HG02852 (cell line): ENCODE data around the gene CD24.
"Not testable (repeated sequence)": the region's sequence is repeated elsewhere in the genome, so short reads cannot be mapped to it uniquely, and the experiment has no call there.

Experiments
- ATAC-seq: cut with Tn5 transposase; IDR thresholded peaks from one replicate; pipeline ENCODE4 v1.9.1; 2021; ENCODE audit warnings: mild to moderate bottlenecking, moderate library complexity; ENCODE audit not compliant: unreplicated experiment

The CD24 gene

DNA sequence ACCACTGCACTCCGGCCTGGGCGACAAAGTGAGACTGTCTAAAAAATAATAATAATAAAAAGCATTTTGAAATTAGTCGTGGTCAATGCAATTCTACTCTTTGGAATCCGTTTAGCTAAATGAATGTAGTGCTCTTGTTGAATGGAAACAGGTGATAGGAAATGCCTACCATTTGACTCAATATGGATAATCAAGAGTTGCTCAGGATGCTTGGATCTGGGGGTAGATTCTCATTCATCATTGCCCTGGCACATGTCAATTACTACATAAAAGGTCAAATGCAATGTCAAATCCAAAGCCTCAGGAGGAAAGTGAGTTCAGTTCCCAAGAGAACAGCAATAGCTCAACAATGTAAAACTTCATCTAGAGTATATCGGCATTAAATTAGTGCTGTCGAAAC is 3.8 kb downstream of the CD24 start:
- not testable (repeated sequence) for ATAC-seq

DNA sequence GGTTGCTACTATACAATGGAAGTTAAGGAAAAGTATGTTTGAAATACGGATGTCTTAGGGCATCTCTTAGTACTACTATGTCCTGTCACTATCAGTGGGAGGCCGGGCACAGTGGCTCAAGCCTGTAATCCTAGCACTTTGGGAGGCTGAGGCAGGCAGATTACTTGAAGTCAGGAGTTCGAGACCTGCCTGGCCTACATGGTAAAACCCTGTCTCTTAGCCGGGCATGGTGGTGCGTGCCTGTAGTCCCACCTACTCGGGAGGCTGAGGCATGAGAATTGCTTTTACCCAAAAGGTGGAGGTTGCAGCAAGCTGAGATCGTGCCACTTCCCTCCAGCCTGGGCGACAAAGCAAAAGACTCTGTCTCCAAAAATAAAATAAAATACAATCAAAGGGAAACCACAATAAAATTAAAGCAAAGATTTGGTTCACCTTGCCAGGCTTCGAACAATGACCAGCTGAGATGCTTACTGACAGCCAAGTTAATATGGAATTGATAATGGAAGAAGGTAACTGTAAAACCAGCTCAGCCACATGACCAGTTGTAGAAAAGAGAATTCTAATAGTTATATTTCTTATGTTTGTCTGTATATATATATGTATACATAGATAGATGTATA is 6.5 kb downstream of the CD24 start:
- ATAC-seq: no peak

DNA sequence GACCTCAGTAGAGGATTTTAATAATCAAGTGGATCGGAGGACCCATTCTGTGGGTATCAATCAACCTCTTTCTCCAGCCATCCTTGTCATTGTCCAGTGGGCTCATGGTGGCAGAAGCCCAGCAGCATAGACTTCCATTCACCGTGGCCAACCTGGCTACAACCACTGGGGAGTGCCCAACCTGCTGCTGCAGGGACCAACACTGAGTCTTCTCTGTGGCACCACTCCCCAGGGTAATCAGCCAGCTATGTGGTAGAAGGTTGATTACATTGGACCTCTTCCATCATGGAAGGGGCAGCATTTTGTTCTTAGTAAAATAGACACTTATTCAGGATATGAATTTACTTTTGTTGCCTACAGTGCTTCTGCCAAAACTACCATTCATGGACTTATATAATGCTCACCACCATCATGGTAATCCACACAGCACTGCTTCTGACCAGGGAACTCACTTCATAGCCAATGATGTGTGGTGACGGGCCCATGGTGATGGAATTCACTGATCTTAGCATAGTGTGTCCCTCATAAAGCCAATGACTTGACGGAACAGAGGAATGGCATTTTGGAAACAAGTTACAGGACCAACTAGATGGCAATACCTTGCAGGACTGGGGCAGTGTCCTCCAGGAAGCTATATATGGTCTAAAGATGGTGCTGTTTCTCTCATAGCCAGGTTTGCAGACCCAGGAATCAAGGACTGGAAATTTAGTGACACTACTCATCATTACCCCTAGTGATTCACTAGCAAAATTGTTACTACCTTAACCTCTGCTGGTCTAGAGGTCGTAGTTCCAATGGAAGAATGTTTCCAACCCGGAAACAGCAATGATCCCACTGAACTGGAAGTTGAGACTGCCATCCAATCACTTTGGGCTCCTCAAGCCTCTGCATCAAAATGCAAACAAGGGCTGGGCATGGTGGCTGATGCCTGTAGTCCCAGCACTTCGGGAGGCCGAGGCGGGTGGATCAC is 7.6 kb downstream of the CD24 start:
- ATAC-seq: no peak

DNA sequence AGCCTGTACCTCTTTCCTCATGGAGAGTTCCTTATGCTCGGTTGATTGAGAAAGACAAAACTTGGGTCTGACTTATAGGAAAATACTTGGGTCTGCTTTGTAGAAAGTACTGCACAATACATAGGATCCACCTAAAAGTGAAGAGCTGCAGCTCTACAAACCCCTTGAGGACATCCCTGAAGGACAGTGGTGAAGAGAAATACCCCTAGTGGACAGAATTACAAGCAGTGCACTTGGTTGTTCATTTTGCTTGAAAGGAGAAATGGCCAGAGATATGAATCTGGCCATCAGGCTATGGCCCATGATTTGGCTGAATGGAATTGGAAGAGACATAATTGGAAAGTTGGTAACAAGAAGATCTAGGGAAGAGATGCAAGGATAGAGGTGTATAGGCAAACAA is 8.3 kb downstream of the CD24 start:
- no peak for ATAC-seq

DNA sequence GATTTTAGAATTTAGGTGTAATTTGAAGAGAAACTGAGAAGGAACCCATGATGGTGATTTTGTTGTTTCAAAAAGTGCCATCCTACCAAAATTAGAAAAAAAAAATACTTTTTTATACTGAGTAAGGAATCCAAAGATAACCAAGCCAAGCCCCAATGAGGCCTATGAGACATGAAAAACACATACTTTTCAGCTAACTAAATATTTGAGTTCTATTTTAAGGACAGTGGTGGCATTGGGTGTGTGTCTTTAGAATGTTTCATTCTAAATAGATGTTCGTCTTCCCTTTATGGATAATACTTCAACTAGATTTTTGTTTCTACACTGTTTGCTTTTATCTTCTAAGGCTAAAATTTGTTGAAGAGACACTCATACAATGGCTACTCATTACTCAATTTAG is 9.6 kb downstream of the CD24 start:
- ATAC-seq: no peak

DNA sequence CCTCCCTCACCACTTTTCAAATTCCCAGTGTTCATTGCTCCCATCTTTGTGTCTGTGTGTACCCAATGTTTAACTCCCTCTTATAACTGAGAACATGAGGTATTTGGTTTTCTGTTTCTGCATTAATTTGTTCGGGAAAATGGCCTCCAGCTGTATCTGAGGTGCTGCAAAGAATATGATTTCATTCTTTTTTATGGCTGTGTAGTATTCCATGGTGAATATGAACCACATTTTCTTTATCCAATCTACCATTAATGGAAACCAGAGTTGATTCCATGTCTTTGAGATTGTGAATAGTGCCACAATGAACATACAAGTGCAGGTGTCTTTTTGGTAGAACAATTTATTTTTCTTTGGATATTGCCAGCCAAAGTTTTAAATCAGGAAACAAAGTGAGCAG is 10.4 kb downstream of the CD24 start:
- ATAC-seq: no peak

DNA sequence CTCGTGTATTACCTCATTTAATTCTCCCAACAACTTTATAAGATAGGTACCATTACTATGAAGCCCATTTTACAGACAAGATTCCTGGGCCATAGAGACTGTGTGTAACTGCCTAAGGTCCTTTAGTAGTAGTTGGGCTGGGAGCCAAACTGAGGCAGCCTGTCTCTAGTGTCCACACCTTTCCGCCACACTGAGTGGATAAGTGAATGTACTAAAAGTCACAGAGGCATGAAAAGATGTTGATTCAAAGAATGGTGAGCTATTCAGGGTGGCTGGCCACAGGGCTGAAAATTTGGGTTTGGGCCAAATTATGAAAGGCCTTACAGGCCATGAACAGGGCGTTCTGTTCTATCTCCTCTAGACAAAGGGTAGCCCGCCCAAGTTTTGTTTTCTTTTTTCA is 11.0 kb downstream of the CD24 start:
- no peak for ATAC-seq

DNA sequence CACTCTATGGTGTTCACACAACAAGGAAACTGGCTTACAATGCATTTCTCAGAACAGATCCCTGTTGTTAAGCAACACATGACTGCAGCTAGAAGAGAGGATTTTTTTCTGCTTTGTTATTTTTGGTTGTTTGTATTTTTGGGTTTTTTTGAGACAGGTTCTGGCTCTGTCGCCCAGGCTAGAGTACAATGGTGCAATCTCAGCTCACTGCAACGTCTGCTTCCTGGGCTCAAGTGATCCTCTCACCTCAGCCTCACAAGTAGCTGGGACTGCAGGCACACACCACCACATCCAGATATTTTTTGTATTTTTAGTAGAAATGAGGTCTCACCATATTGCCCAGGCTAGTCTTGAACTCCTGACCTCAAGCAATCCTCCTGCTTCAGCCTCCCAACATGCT is 12.7 kb downstream of the CD24 start:
- no peak for ATAC-seq

DNA sequence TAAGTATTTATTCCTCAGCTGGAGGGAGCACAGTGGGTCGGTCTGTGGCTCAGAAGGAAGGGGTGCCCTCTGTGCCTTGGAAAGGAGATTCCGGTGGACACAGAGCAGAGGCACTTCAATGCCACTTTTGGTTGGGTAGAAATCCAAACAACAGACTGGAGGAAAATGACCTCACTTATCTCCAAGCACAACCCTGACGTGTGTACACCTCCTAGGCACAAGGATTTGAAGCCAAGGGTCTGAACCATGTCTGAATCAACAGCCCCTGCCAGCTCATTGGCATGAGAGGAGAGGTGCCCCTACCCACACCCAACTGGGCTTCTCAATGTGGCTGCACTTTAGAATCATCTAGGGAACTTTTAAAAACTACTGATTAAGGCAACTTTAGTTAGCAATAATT is 13.4 kb downstream of the CD24 start:
- no peak for ATAC-seq

DNA sequence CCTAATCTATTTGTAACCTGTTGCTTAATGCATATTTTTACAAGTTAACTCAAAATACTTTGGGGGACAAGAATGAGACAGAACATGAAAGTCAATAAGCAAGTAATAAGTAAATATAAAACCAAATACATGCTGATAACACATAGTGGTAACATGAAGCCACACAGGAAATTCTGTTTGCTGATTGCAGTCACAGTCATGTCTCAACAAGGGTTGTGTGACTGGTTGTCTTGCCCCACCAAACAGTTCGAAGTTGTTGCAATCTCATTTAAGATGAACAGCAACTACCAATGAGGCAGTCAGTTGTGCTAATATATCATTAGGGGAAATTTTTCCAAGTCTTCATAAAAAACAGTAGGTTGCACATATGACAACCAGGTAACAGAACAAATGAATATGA is 14.5 kb downstream of the CD24 start:
- no peak for ATAC-seq

DNA sequence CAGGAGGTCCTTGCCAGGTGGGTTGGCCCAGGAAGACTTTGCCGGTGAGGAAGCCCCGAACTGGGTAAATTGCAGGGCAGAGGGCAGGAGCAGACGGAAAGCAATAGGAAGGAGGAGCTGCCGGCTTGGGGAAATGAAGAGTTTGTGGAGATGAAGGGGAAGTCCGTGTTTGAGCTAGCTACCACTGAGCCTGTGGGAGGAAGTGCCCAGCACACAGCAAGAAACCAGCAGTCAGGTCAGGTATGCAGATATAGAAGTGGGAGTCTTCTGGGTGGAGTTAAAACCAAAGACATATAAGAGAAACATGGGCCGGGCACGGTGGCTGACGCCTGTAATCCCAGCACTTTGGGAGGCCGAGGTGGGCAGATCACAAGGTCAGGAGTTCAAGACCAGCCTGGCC is 34.7 kb downstream of the CD24 start:
- peak; percentile 64 for ATAC-seq

DNA sequence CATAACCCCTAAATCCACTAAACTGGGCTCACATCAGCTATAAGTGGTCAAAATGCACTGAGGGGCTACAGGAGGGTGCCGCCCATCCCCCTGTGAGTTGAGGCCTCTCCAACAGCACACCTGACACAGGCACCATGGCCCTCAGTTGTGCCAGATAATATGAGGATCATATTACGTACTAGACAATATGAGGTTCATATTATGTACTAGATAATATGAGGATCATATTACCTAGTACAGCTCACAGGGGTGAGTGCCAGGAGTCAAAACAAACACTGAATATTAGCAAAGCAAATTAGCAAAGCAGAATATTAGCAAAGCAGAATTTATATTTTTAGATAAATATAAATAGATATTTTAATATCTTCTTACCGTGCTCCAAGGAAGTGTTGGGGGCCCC is 35.3 kb downstream of the CD24 start:
- no peak for ATAC-seq

DNA sequence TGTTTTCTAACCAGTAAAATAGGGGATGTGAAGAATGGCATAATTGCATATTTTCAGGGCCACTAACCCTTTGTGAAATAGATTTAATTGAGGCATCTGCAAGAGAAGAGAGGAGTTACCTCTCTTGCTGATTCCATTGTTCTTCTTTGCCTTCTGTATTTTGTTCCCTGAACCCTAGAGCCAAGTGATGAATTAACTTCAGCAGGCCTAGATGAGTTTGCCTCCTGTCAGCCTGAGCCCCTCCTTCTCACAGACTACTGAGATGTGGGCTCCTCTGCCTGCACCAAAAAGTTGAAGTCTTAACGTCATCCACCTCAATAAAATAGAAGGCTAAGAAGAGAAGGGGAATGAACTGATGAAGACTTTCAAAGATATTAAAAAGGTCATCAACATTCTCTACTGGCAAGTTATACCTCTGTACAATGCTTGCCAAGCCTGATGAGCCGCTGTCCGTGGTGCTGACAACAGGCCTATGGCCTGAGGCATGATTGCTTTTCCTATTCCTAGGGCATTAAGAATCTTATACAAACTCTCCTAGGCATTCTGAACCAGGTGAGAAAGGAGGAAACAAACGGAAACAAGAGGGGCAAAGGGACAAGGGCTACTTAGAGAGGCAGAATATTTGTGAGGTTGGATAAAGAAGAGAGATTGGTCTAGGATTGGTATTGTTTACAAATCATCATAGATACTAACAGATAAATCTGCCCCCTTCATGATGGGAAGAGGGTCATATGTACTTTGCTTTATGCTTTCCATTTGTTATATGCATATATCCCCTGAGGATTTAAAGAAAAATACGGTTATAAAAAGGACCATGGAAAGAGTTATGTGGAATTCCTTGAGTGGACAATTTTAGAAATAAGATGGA is 46.8 kb downstream of the CD24 start:
- no peak for ATAC-seq

DNA sequence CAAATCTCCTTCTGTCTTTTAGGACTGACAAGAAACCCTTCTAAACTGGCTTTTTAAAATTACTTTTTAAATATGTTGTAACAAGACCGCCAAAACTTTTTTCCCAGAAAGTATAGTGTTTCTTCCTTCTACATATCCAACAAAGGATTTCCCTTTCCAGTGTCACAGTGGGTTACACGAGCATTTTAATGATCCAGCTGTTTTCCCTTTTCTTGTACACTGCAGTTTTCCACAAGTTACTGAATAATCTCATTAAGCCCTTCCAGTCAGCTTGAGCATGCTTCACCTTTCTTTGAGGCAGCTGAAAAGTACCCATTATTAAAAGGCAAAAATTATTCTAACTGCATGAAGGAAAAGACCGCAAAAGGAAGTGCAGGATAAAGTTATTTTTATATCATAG is 48.6 kb downstream of the CD24 start:
- ATAC-seq: no peak

DNA sequence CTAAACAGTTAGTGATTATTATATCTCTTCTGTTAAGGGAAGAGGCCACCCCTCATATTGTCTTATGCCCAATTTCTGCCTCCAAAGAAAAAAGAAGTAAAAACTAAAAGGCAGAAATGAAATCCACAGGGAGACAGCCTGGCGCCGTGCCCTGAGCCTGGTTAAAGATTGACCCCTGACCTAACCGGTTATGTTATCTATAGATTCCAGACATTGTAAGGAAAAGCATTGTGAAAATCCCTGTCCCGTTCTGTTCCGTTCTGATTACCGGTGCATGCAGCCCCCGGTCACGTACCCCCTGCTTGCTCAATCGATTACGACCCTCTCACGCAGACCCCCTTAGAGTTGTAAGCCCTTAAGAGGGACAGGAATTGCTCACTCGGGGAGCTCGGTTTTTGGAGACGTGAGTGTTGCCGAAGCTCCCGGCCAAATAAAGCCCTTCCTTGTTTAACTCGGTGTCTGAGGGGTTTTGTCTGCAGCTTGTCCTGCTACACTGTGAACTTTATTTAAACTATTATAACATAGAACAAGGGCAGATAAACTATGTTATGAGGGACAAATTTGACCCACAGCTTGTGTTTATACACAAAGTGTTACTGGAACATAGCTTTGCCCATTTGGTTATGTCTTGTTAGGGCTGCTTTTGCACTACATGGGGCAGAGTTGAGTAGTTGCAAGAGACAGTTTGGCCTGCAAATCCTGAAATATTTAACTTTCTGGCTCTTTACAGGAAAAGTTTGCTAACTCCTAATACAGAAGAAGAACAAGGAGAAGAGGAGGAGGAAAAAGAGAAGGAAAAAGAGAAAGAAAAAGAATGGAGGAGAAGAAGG is 49.6 kb downstream of the CD24 start:
- no peak for ATAC-seq

DNA sequence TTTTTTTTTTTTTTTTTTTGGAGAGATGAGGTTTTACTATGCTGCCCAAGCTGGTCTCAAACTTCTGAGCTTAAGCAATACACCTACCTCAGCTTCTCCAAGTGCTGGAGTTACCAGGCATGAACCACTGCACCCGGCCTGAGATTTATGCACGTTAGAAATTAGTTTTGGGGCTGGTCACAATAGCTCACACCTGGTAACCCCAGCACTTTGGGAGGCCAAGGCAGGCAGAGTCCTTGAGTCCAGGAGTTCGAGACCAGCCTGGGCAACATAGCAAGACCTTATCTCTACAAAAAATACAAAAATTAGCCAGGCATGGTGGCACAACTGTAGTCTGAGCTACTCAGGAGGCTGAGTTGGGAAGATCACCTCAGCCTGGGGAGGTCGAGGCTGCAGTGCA is 51.9 kb downstream of the CD24 start:
- ATAC-seq: no peak
